GM19452 (cell line): Measurements from ENCODE around the gene OR8S1.
"Not testable (repeated sequence)": the region's sequence is repeated elsewhere in the genome, so short reads cannot be mapped to it uniquely, and the experiment has no call there.

Experiments used
- ATAC-seq: cut with Tn5 transposase; IDR thresholded peaks from one replicate; pipeline ENCODE4 v1.9.1; 2021; ENCODE audit not compliant: unreplicated experiment

Gene OR8S1

GRCh38 chr12:48525332-48525731 is at the start of gene OR8S1:
OR8S1 (plus strand) TSS chr12:48525632; CDS start chr12:48525632, 0 bp downstream.
- no peak for ATAC-seq

GRCh38 chr12:48482198-48482597 is 43.2 kb upstream of the OR8S1 start, which contains the start of gene C12orf54:
C12orf54 (plus strand) TSS chr12:48482498; CDS start chr12:48483297, 799 bp downstream.
- no peak for ATAC-seq

GRCh38 chr12:48482930-48483329 is 42.5 kb upstream of the OR8S1 start:
- no peak for ATAC-seq

- ATAC-seq, result no peak
Observed at GRCh38 chr12:48486261-48486660, 39.2 kb upstream of the OR8S1 start.

- ATAC-seq, result no peak
Observed at GRCh38 chr12:48486679-48487078, 38.8 kb upstream of the OR8S1 start.

GRCh38 chr12:48489012-48489411 is 36.4 kb upstream of the OR8S1 start:
- peak; percentile 97 for ATAC-seq

GRCh38 chr12:48489456-48489855 is 36.0 kb upstream of the OR8S1 start:
- ATAC-seq, result not testable (repeated sequence)

GRCh38 chr12:48500281-48500680 is 25.2 kb upstream of the OR8S1 start:
- ATAC-seq, result not testable (repeated sequence)

- ATAC-seq, result not testable (repeated sequence)
Observed at GRCh38 chr12:48506836-48507235, 18.6 kb upstream of the OR8S1 start.

GRCh38 chr12:48508987-48509386 is 16.4 kb upstream of the OR8S1 start:
- ATAC-seq, result no peak

GRCh38 chr12:48510111-48510510 is 15.3 kb upstream of the OR8S1 start:
- no peak for ATAC-seq

- ATAC-seq, result peak; percentile 94
Observed at GRCh38 chr12:48512855-48513254, 12.6 kb upstream of the OR8S1 start.

GRCh38 chr12:48514728-48515127 is 10.7 kb upstream of the OR8S1 start:
- ATAC-seq, result no peak

GRCh38 chr12:48520381-48520780 is 5.1 kb upstream of the OR8S1 start:
- ATAC-seq, result not testable (repeated sequence)

- ATAC-seq, result no peak
Observed at GRCh38 chr12:48527891-48528670, 2.6 kb downstream of the OR8S1 start.

- no peak for ATAC-seq
Observed at GRCh38 chr12:48532601-48533000, 7.2 kb downstream of the OR8S1 start.

GRCh38 chr12:48536602-48537001 is 11.2 kb downstream of the OR8S1 start:
- no peak for ATAC-seq

GRCh38 chr12:48542300-48542928 is 17.0 kb downstream of the OR8S1 start:
- no peak for ATAC-seq

GRCh38 chr12:48545833-48546469 is 20.5 kb downstream of the OR8S1 start:
- ATAC-seq, result no peak

- not testable (repeated sequence) for ATAC-seq
Observed at GRCh38 chr12:48547012-48547411, 21.6 kb downstream of the OR8S1 start.

GRCh38 chr12:48551636-48552035 is 26.2 kb downstream of the OR8S1 start:
- not testable (repeated sequence) for ATAC-seq
